Measurements from ENCODE around the gene ALK.

DNA sequence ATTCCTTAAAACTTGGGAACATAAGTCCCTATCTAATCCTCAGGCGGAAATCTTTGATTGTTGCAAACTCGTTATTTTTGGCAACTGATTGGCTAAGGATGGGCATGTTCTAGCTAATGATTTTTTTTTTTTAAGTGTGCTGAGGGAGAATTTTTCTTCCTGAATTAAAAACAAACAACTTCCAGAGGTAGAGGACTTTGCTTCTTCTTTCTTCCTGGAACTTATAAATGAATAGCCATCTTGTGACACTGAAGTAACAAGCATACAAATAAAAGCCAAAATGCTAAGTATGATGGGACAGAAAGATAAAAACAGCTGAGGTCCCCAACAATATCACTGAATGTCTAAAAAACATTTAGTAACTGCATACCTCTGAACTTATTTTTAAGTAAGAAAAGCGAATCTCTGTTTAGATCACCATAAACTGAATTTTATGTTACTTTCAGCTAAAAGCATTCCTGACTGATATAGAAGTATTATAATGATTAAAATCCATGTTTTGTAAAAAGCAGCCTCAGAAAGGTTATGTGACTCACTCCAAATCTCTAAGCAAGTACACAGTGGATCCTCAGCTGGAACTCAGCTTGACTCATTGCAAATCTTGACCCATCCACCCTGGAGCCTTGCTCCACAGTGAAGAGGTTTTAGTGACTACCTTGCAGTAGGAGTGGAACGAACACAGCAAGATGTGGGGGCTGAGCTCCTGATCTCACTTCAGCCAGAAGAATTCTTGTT lies 461.8 kb downstream of the ALK start:
- TF ChIP-seq, protein P1, sequence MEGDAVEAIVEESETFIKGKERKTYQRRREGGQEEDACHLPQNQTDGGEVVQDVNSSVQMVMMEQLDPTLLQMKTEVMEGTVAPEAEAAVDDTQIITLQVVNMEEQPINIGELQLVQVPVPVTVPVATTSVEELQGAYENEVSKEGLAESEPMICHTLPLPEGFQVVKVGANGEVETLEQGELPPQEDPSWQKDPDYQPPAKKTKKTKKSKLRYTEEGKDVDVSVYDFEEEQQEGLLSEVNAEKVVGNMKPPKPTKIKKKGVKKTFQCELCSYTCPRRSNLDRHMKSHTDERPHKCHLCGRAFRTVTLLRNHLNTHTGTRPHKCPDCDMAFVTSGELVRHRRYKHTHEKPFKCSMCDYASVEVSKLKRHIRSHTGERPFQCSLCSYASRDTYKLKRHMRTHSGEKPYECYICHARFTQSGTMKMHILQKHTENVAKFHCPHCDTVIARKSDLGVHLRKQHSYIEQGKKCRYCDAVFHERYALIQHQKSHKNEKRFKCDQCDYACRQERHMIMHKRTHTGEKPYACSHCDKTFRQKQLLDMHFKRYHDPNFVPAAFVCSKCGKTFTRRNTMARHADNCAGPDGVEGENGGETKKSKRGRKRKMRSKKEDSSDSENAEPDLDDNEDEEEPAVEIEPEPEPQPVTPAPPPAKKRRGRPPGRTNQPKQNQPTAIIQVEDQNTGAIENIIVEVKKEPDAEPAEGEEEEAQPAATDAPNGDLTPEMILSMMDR (IDR thresholded peaks at IDR 0.05): no peak
- no peak for TF ChIP-seq POLR2A (IDR thresholded peaks at IDR 0.05)
